RWPE2 (cell line): ENCODE data around the gene EDRF1.

ENCODE experiments used
- ATAC-seq: fragments of 200-7000 bp; cut with Tn5 transposase; 3 replicates; pipeline ENCODE4 v1.9.1; 2021; ENCODE audit warnings: low read depth
- DNase-seq: peaks from one replicate; pipeline ENCODE4 v3.0.0-alpha.2; 2020; ENCODE audit warnings: low spot score
- H3K27ac ChIP-seq: fragments of 450-650 bp; 2 replicates; pipeline ENCODE4 v1.5.1; 2017; ENCODE audit warnings: mild to moderate bottlenecking; ENCODE audit not compliant: poor library complexity, severe bottlenecking
- H3K27me3 ChIP-seq: fragments of 250-450 bp; sonication (Bioruptor Pico); 2 replicates; pipeline ENCODE4 v1.5.1; 2021; ENCODE audit warnings: mild to moderate bottlenecking, moderate library complexity; ENCODE audit not compliant: insufficient read depth, poor library complexity, severe bottlenecking
- H3K36me3 ChIP-seq: fragments of 250-450 bp; sonication (Bioruptor Pico); 2 replicates; pipeline ENCODE4 v1.5.1; 2020; ENCODE audit warnings: low read depth, mild to moderate bottlenecking, moderate library complexity
- H3K4me1 ChIP-seq: fragments of 250-450 bp; sonication (Bioruptor Pico); 2 replicates; pipeline ENCODE4 v1.5.1; 2021; ENCODE audit warnings: mild to moderate bottlenecking, moderate library complexity; ENCODE audit not compliant: insufficient read depth, poor library complexity, severe bottlenecking
- H3K4me3 ChIP-seq: fragments of 250-450 bp; sonication (Bioruptor Pico); 2 replicates; pipeline ENCODE4 v1.5.1; 2021; ENCODE audit warnings: mild to moderate bottlenecking, moderate library complexity; ENCODE audit not compliant: severe bottlenecking
- H3K9me3 ChIP-seq: fragments of 250-450 bp; sonication (Bioruptor Pico); 2 replicates; pipeline ENCODE4 v1.5.1; 2021; ENCODE audit warnings: mild to moderate bottlenecking, moderate library complexity; ENCODE audit not compliant: severe bottlenecking
- CTCF ChIP-seq: fragments of 450-650 bp; IDR thresholded peaks from one replicate; pipeline ENCODE4 v1.5.1; 2017; ENCODE audit warnings: mild to moderate bottlenecking, moderate library complexity; ENCODE audit not compliant: poor library complexity, severe bottlenecking

The EDRF1 gene

GRCh38 chr10:125769175-125769574 is 49.7 kb downstream of the EDRF1 start:
- H3K4me3 ChIP-seq = no peak overlapping the region
- ATAC-seq (no peak), DNase-seq (no peak)
- no peaks in the 10 kb centered on the region for H3K4me1 ChIP-seq
- no peak overlapping the region for H3K27ac ChIP-seq
- H3K9me3 ChIP-seq = no peaks in the 10 kb centered on the region
- TF ChIP-seq CTCF = no peak
- peaks cover 7% of the 10 kb centered on the region for H3K27me3 ChIP-seq
- peaks cover 14% of the 10 kb centered on the region for H3K36me3 ChIP-seq

- no peak for DNase-seq
- no peak for ATAC-seq
- Histone ChIP-seq H3K4me1 (no peaks in the 10 kb centered on the region), H3K27ac (no peak overlapping the region), H3K36me3 (no peaks in the 10 kb centered on the region), H3K9me3 (no peaks in the 10 kb centered on the region), H3K4me3 (no peak overlapping the region), H3K27me3 (peaks cover 12% of the 10 kb centered on the region)
- TF ChIP-seq CTCF = no peak
Observed at GRCh38 chr10:125770844-125771243, 51.3 kb downstream of the EDRF1 start.

DNA sequence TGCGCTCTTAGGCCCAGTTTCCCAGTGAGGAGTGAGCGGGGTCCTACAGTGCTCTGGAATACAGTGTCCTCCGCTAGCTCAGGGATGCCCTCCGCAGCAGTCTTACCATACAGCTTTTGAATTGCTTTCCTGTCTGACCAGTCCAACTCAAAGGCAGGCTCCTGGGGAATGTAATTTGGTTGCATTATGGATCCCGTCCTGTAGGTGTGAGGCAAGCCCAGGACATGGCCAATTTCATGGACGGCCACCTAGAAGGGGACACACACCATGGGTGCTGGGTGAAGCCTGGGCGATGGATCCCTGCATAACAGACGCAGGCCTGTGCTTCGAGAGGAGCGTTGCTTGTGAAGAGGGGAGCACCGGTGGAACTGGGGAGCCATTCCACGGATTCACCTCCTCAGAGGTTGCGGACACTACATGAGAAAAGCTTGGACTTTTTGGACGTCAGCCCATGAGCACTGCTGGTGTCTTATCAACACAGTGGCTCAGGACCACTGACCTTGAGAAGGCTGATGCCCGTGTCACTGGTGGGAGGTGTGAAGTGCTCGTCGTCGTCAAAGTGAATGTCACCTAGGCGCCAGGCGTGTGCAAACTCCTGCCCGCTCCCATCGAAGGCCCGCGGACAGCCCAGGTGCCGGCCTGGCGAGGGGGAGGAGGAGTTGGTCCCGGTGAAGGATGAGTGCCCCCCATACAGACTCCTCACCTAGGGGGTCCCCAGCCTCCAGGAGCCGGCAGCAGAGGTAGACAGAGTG is 52.8 kb downstream of the EDRF1 start:
- Histone ChIP-seq H3K36me3 (no peaks in the 10 kb centered on the region), H3K27ac (no peak overlapping the region), H3K9me3 (no peaks in the 10 kb centered on the region), H3K4me3 (no peak overlapping the region), H3K27me3 (peaks cover 12% of the 10 kb centered on the region), H3K4me1 (no peaks in the 10 kb centered on the region)
- no peak for ATAC-seq
- no peak for DNase-seq
- TF ChIP-seq CTCF = no peak

DNA sequence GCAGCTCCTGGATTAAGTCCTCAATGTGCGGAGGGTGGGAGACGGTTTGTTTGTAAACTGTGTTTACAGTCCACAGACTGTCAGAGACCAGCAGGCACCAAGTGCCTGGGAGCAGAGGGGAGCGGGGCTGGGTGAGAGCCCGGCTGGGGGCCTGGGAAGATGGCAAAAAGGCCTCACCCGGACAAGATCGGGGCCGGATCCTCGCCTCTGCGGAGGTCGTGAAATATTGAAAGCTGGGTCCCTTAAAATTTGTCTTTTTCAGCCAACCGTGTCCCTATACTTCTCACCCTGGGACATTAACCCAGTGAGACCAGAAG is 53.3 kb downstream of the EDRF1 start:
- ATAC-seq (no peak), DNase-seq (no peak)
- TF ChIP-seq CTCF = no peak
- Histone ChIP-seq H3K4me3 (no peak overlapping the region), H3K36me3 (no peaks in the 10 kb centered on the region), H3K9me3 (no peaks in the 10 kb centered on the region), H3K27ac (no peak overlapping the region), H3K27me3 (peaks cover 12% of the 10 kb centered on the region), H3K4me1 (no peaks in the 10 kb centered on the region)
